NAMALWA (cell line): Measurements from ENCODE around the gene RDH5.
"Not testable (repeated sequence)": the region's sequence is repeated elsewhere in the genome, so short reads cannot be mapped to it uniquely, and the experiment has no call there.

Source experiments
- DNase-seq: peaks from one replicate; pipeline ENCODE4 v3.0.0-alpha.2; 2015; ENCODE audit warnings: low spot score

RDH5 gene

GRCh38 chr12:55745361-55746173, 25.4 kb downstream of the RDH5 start:
- DNase-seq: peak; percentile 62

DNA sequence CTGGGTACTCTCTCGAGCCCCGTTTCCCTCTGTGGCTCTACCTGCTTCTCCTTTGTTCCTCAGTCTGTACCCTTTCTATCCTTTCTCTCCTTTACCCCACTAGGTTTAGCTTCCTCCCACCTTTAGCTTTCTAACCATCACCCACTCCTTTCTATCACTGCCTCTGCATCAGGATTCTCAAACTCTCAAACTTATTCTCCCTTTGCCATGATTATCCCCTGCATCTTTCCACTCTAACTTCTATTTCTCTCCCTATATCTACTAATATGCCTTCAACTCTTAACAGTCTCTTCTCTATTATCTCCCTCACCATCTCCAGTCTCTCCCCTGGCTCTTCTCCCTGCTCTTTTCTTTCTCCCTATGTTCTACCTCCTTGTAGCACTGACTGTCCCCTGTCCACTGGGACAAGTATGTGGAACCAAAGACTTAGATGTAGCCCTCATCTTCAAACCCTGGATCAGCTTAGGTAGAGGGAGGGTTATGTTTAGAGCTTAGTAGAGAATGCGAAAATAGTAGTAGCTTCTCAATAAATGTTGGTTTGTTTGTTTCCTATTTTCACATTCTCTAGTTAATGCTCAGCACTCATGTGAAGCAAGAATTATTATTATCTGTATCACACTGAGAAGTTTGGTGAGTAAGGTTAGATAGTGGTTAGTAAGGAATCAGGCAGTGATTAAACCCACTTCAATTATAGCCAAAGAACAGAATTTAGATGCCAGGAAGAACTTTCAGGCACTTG, 26.1 kb downstream of the RDH5 start:
- no peak for DNase-seq

DNA sequence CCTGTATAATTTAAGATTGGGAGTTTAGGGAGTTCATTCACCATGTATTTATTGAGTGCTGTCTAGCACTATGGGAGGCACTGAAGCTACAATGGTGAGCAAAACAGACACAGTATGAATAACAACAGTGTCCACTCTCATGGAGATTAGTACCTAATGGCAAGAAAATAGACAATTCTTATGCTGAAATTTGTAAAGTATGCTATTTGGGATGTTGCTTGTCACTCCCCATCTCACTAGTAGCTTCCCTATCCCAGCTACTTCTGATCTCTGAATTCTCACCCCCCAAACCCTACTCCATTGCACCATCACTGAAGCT, 26.7 kb downstream of the RDH5 start:
- no peak for DNase-seq

DNA sequence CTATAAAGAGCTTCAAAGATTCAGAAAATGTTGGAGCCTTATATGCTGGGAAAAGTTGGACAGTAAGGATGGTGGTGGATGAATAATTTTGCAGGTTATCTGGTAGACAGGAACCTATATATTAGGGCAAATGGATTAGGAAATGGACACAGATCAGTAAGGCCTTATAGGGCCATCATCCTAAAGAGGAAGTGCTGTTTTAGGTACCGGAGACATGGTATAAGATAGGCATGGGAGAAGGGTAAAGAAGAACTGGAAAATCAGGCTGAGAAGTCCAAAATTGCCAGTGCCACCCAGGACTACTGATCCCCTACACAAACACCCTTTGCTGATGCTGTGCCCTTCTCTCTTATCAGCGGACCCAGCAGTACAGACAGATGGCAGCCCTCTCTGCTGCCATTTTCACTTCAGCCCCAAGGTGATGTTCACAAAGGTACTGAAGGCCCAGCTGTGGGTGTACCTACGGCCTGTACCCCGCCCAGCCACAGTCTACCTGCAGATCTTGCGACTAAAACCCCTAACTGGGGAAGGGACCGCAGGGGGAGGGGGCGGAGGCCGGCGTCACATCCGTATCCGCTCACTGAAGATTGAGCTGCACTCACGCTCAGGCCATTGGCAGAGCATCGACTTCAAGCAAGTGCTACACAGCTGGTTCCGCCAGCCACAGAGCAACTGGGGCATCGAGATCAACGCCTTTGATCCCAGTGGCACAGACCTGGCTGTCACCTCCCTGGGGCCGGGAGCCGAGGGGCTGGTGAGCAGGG, 28.2 kb downstream of the RDH5 start:
- DNase-seq: no peak

- no peak for DNase-seq
Observed at GRCh38 chr12:55755246-55755645, 35.1 kb downstream of the RDH5 start.

DNA sequence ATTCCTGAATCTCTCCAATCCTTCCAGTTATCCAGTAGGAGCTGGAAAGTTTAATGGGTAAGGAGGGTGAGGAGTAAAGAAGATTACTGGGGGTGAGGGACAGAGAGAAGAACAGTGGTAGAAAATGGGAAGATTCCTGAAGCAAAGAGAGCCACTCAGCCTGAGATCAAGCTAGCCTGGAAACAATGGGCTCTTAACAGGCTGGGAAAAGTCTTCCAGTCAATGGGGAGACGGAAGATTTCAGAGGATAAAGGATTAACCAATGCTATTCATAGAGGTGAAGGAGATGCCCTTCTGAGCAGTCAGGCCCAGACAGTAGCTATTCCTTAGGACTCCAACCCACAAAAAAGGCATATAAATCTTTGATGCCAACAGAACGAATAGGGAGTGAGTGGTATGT, 37.5 kb downstream of the RDH5 start:
- no peak for DNase-seq

GRCh38 chr12:55758575-55758974, 38.4 kb downstream of the RDH5 start:
- not testable (repeated sequence) for DNase-seq

DNA sequence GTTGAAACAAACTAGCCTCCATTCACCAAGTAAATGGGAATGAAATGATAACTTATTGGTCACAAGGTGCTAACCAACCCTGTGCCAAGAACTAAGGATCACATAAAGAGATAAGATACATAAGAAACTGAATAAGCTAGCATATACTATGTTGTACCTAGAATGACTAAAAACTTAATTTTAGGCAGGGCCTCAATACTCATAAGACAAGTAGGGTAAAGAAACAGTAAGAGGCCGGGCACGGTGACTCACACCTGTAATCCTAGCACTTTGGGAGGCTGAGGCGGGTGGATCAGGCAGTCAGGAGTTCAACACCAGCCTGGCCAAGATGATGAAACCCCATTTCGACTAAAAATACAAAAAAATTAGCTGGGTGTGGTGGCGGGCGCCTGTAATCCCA, 40.5 kb downstream of the RDH5 start:
- no peak for DNase-seq

DNA sequence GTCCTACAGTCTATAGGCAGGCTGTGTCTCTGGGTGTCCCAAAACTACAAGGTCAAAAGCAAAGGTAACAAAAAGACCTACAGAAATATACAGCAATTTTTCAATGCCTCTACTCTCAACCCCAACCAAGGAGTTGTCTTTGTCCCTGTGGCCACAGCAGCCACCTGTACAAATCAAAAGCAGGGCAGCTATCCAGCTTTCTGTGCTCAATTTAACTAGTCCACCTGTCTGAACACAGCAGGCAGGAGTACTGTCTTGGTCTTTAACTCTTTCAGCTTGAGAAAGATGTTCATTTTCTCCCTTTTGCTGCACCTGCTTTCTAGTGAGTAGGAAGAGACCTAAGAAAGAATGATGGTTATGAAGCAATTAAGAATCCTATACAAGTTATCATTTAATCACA, 42.5 kb downstream of the RDH5 start:
- DNase-seq: no peak

GRCh38 chr12:55765736-55766290, 45.6 kb downstream of the RDH5 start:
- DNase-seq: no peak

GRCh38 chr12:55767156-55767555, 47.0 kb downstream of the RDH5 start:
- no peak for DNase-seq

- no peak for DNase-seq
Observed at GRCh38 chr12:55771736-55772135, 51.5 kb downstream of the RDH5 start.
